Activated B cell treated with CpG ODN at 0.5 μM for 24 hours (primary cell): ENCODE results near the gene CNTNAP5. TPM values are rescaled to one million over a fixed set of nuclear protein-coding genes. Genes with fewer than 3 reads are reported as not detected.

Experiments used
- ATAC-seq: fragments of 200-7000 bp; cut with Tn5 transposase; one replicate; pipeline ENCODE4 v1.10.0; 2021; ENCODE audit warnings: low read depth, mild to moderate bottlenecking, moderate library complexity
- CTCF ChIA-PET: fragments of 350-600 bp; sonication (Branson Sonifier 250); formaldehyde crosslinking; loops from one replicate; lab custom pipeline; 2021; ENCODE audit warnings: antibody characterized with exemption; lab: Charles Lee
- POLR2A ChIA-PET: fragments of 350-600 bp; sonication (Branson Sonifier 250); formaldehyde crosslinking; loops from one replicate; lab custom pipeline; 2021; ENCODE audit warnings: antibody characterized with exemption; lab: Charles Lee
- DNase-seq: peaks from one replicate; pipeline ENCODE4 v3.0.0; 2022
- H3K27ac Mint-ChIP-seq: one replicate; pipeline ENCODE4 v1.8.0; 2020; ENCODE audit warnings: mixed read lengths
- H3K27me3 Mint-ChIP-seq: one replicate; pipeline ENCODE4 v1.8.0; 2021; ENCODE audit warnings: mixed read lengths
- H3K36me3 Mint-ChIP-seq: one replicate; pipeline ENCODE4 v1.8.0; 2021; ENCODE audit warnings: low read depth, mixed read lengths
- H3K4me1 Mint-ChIP-seq: one replicate; pipeline ENCODE4 v1.8.0; 2021; ENCODE audit warnings: mixed read lengths
- H3K4me3 Mint-ChIP-seq: one replicate; pipeline ENCODE4 v1.8.0; 2020; ENCODE audit warnings: mild to moderate bottlenecking, mixed read lengths
- H3K9me3 Mint-ChIP-seq: one replicate; pipeline ENCODE4 v1.8.0; 2020; ENCODE audit warnings: mixed read lengths
- CTCF ChIP-seq: fragments of 200-600 bp; IDR thresholded peaks from one replicate; pipeline ENCODE4 v1.8.0; 2022; ENCODE audit warnings: antibody characterized with exemption, mild to moderate bottlenecking
- intact Hi-C: fragments of 100-400 bp; cut with micrococcal nuclease; formaldehyde crosslinking; loops from one replicate; pipeline ENCODE4 v1.15.1; 2024
- total RNA-seq: library from RNA; stranded (reverse); gene quantifications from 2 replicates; pipeline ENCODE4 v1.2.3, GENCODE V29; 2022

The CNTNAP5 gene
- total RNA-seq, 1 donor from 2014 or later, result not detected

GRCh38 chr2:124713969-124714368, 688.9 kb downstream of the CNTNAP5 start:
- H3K27me3 Mint-ChIP-seq, result no peaks in the 10 kb centered on the region
- no peaks in the 10 kb centered on the region for H3K36me3 Mint-ChIP-seq
- no peaks in the 10 kb centered on the region for H3K4me1 Mint-ChIP-seq
- TF ChIP-seq CTCF, result no peak
- ChIA-PET POLR2A (no interaction called here), CTCF (no interaction called here)
- DNase-seq, result no peak
- intact Hi-C loops, result no loop called here
- peaks cover 11% of the 10 kb centered on the region for H3K9me3 Mint-ChIP-seq
- ATAC-seq, result no peak
- H3K4me3 Mint-ChIP-seq, result no peak overlapping the region
- no peak overlapping the region for H3K27ac Mint-ChIP-seq

GRCh38 chr2:124725187-124725586, 700.1 kb downstream of the CNTNAP5 start:
- no peak for ATAC-seq
- H3K27me3 Mint-ChIP-seq, result no peaks in the 10 kb centered on the region
- no peak overlapping the region for H3K4me3 Mint-ChIP-seq
- no peaks in the 10 kb centered on the region for H3K36me3 Mint-ChIP-seq
- DNase-seq, result no peak
- no peaks in the 10 kb centered on the region for H3K4me1 Mint-ChIP-seq
- no peak for TF ChIP-seq CTCF
- ChIA-PET CTCF (no interaction called here), POLR2A (no interaction called here)
- H3K27ac Mint-ChIP-seq, result no peak overlapping the region
- H3K9me3 Mint-ChIP-seq, result peaks cover 4% of the 10 kb centered on the region
- intact Hi-C loops, result no loop called here

GRCh38 chr2:124740636-124741035, 715.5 kb downstream of the CNTNAP5 start:
- H3K9me3 Mint-ChIP-seq, result no peaks in the 10 kb centered on the region
- H3K27me3 Mint-ChIP-seq, result no peaks in the 10 kb centered on the region
- H3K27ac Mint-ChIP-seq, result no peak overlapping the region
- POLR2A ChIA-PET, result no interaction called here
- H3K4me3 Mint-ChIP-seq, result no peak overlapping the region
- ATAC-seq (no peak), DNase-seq (no peak)
- H3K4me1 Mint-ChIP-seq, result no peaks in the 10 kb centered on the region
- no peaks in the 10 kb centered on the region for H3K36me3 Mint-ChIP-seq
- CTCF ChIA-PET, result no interaction called here
- intact Hi-C loops, result no loop called here
- TF ChIP-seq CTCF, result no peak

- no peak for TF ChIP-seq CTCF
- ATAC-seq (no peak), DNase-seq (no peak)
- Mint-ChIP-seq H3K4me1 (no peaks in the 10 kb centered on the region), H3K4me3 (no peak overlapping the region), H3K9me3 (peaks cover 4% of the 10 kb centered on the region), H3K27me3 (no peaks in the 10 kb centered on the region), H3K36me3 (no peaks in the 10 kb centered on the region), H3K27ac (no peak overlapping the region)
- POLR2A ChIA-PET, result no interaction called here
- CTCF ChIA-PET, result no interaction called here
- intact Hi-C loops, result no loop called here
These were observed 728.8 kb downstream of the CNTNAP5 start for GRCh38 chr2:124753842-124754241.

GRCh38 chr2:124755386-124755785, 730.3 kb downstream of the CNTNAP5 start:
- Mint-ChIP-seq H3K27me3 (no peaks in the 10 kb centered on the region), H3K27ac (no peak overlapping the region), H3K4me3 (no peak overlapping the region), H3K9me3 (peaks cover 4% of the 10 kb centered on the region), H3K4me1 (no peaks in the 10 kb centered on the region), H3K36me3 (no peaks in the 10 kb centered on the region)
- POLR2A ChIA-PET, result no interaction called here
- TF ChIP-seq CTCF, result no peak
- intact Hi-C loops, result no loop called here
- CTCF ChIA-PET, result no interaction called here
- DNase-seq (no peak), ATAC-seq (no peak)
